Astrocyte (in vitro differentiated cells and primary cell): Measurements from ENCODE around the gene C2orf15. TPM values are rescaled to one million over a fixed set of nuclear protein-coding genes. Genes with fewer than 3 reads are reported as not detected.
"Not testable (repeated sequence)": the region's sequence is repeated elsewhere in the genome, so short reads cannot be mapped to it uniquely, and the experiment has no call there.

Source experiments
- DNase-seq: peaks from one replicate; pipeline ENCODE4 v3.0.0-alpha.2; 2010; ENCODE audit warnings: low read depth
- FAIRE-seq: peaks from 2 replicates; lab custom pipeline; 2011; peaks lifted over from hg19 to GRCh38; lab: Jason Lieb, UNC
- H2AFZ ChIP-seq: 2 replicates; pipeline ENCODE4 v1.6.0; 2012; ENCODE audit warnings: low read depth, low read length, inconsistent platforms
- H3K27ac ChIP-seq: 2 replicates; pipeline ENCODE4 v1.5.1; 2011; ENCODE audit warnings: low read depth, low read length, inconsistent platforms
- H3K27me3 ChIP-seq: 2 replicates; pipeline ENCODE4 v1.6.0; 2011; ENCODE audit warnings: low read length, inconsistent platforms; ENCODE audit not compliant: insufficient read depth
- H3K36me3 ChIP-seq: 2 replicates; pipeline ENCODE4 v1.5.1; 2011; ENCODE audit warnings: low read length, inconsistent platforms; ENCODE audit not compliant: insufficient read depth
- H3K4me1 ChIP-seq: 2 replicates; pipeline ENCODE4 v1.5.1; 2011; ENCODE audit warnings: low read length, inconsistent platforms; ENCODE audit not compliant: insufficient read depth
- H3K4me2 ChIP-seq: 2 replicates; pipeline ENCODE4 v1.6.0; 2012; ENCODE audit warnings: low read length, inconsistent platforms
- H3K4me3 ChIP-seq: 2 replicates; pipeline ENCODE4 v1.5.1; 2011; ENCODE audit warnings: low read depth, mild to moderate bottlenecking, low read length, inconsistent platforms; ENCODE audit not compliant: insufficient read depth
- H3K79me2 ChIP-seq: 2 replicates; pipeline ENCODE4 v1.6.0; 2012; ENCODE audit warnings: mild to moderate bottlenecking, low read length, inconsistent platforms; ENCODE audit not compliant: insufficient read depth
- H3K9ac ChIP-seq: 2 replicates; pipeline ENCODE4 v1.6.0; 2012; ENCODE audit warnings: mild to moderate bottlenecking, low read length, inconsistent platforms
- H3K9me3 ChIP-seq: 2 replicates; pipeline ENCODE4 v1.5.1; 2012; ENCODE audit warnings: low read depth, mild to moderate bottlenecking, low read length, inconsistent platforms; ENCODE audit not compliant: insufficient read depth
- H4K20me1 ChIP-seq: 2 replicates; pipeline ENCODE4 v1.6.0; 2012; ENCODE audit warnings: low read length, inconsistent platforms; ENCODE audit not compliant: insufficient read depth
- H3K27ac Mint-ChIP-seq: one replicate; pipeline ENCODE4 v1.8.0; 2021; ENCODE audit warnings: mild to moderate bottlenecking, mixed read lengths; ENCODE audit not compliant: unreplicated experiment
- H3K27me3 Mint-ChIP-seq: one replicate; pipeline ENCODE4 v1.8.0; 2021; ENCODE audit warnings: low read depth, mixed read lengths; ENCODE audit not compliant: unreplicated experiment
- H3K36me3 Mint-ChIP-seq: one replicate; pipeline ENCODE4 v1.8.0; 2021; ENCODE audit warnings: low read depth, mixed read lengths; ENCODE audit not compliant: unreplicated experiment
- H3K4me1 Mint-ChIP-seq: one replicate; pipeline ENCODE4 v1.8.0; 2021; ENCODE audit warnings: low read depth, mixed read lengths; ENCODE audit not compliant: unreplicated experiment
- H3K4me3 Mint-ChIP-seq: one replicate; pipeline ENCODE4 v1.8.0; 2021; ENCODE audit warnings: mild to moderate bottlenecking, moderate library complexity, mixed read lengths; ENCODE audit not compliant: unreplicated experiment
- H3K9me3 Mint-ChIP-seq: one replicate; pipeline ENCODE4 v1.8.0; 2021; ENCODE audit warnings: mild to moderate bottlenecking, mixed read lengths; ENCODE audit not compliant: unreplicated experiment
- CTCF ChIP-seq: IDR thresholded peaks from 2 replicates; pipeline ENCODE4 v1.5.1; 2011; ENCODE audit warnings: low read depth, mild to moderate bottlenecking, inconsistent platforms, low read length, moderate library complexity; ENCODE audit not compliant: insufficient read depth
- EZH2 ChIP-seq: IDR thresholded peaks from 2 replicates; pipeline ENCODE4 v1.6.1; 2012; ENCODE audit warnings: mild to moderate bottlenecking, low read length, inconsistent platforms; ENCODE audit not compliant: insufficient read depth
- total RNA-seq: library from RNA; stranded (reverse); gene quantifications from 2 replicates; pipeline ENCODE4 v1.2.1, GENCODE V29; 2021

Gene C2orf15
- total RNA-seq, 1 donor from 2014 or later = 0.59 TPM

GRCh38 chr2:99188357-99188756 lies 46.9 kb downstream of the C2orf15 start:
- H3K9me3 Mint-ChIP-seq = peaks cover 3% of the 10 kb centered on the region
- no peaks in the 10 kb centered on the region for H3K4me1 Mint-ChIP-seq

DNA sequence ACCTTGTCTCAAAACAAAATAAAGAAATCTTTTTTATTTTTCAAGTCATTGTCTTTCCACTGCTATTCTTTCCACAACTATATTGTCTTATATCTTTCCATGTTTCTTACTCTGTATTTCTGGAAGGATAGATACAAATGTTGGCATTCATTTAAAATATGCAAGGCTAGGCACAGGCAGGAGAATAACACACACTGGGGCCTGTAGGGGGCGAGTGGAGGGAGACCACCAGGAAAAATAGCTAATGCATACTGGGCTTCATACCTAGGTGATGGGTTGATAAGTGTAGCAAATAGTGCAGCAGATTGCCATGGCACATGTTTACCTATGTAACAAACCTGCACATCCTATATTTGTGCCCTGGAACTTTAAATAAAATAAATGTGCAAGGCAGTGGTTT lies 49.0 kb downstream of the C2orf15 start:
- no peak overlapping the region for H3K27ac Mint-ChIP-seq
- H3K27me3 Mint-ChIP-seq = no peaks in the 10 kb centered on the region
- no peaks in the 10 kb centered on the region for H3K9me3 ChIP-seq
- no peak overlapping the region for H3K4me2 ChIP-seq
- DNase-seq = no peak
- H3K9me3 Mint-ChIP-seq = peaks cover 3% of the 10 kb centered on the region
- peaks cover 15% of the 10 kb centered on the region for H3K36me3 ChIP-seq
- H3K4me3 ChIP-seq = no peak overlapping the region
- no peaks in the 10 kb centered on the region for H3K27me3 ChIP-seq
- H4K20me1 ChIP-seq = peaks cover 15% of the 10 kb centered on the region
- no peak overlapping the region for H2AFZ ChIP-seq
- no peak overlapping the region for H3K27ac ChIP-seq
- H3K36me3 Mint-ChIP-seq = peaks cover 7% of the 10 kb centered on the region
- no peaks in the 10 kb centered on the region for H3K4me1 ChIP-seq
- no peak for TF ChIP-seq EZH2
- TF ChIP-seq CTCF = peak; percentile 20
- no peak overlapping the region for H3K4me3 Mint-ChIP-seq
- H3K9ac ChIP-seq = no peak overlapping the region
- no peak for FAIRE-seq
- peaks cover 43% of the 10 kb centered on the region for H3K79me2 ChIP-seq
- H3K4me1 Mint-ChIP-seq = no peaks in the 10 kb centered on the region

More at GRCh38 chr2:99188357-99188756, 46.9 kb downstream of the C2orf15 start:
- no peak overlapping the region for H3K4me3 ChIP-seq
- Mint-ChIP-seq H3K27me3 (no peaks in the 10 kb centered on the region), H3K36me3 (peaks cover 7% of the 10 kb centered on the region), H3K4me3 (no peak overlapping the region), H3K27ac (no peak overlapping the region)
- H2AFZ ChIP-seq = no peak overlapping the region
- H3K9ac ChIP-seq = no peak overlapping the region
- peaks cover 26% of the 10 kb centered on the region for H4K20me1 ChIP-seq
- DNase-seq (no peak), FAIRE-seq (no peak)
- H3K9me3 ChIP-seq = no peaks in the 10 kb centered on the region
- H3K4me1 ChIP-seq = no peaks in the 10 kb centered on the region
- H3K27me3 ChIP-seq = no peaks in the 10 kb centered on the region
- peaks cover 65% of the 10 kb centered on the region for H3K79me2 ChIP-seq
- no peak overlapping the region for H3K4me2 ChIP-seq
- peaks cover 9% of the 10 kb centered on the region for H3K36me3 ChIP-seq
- TF ChIP-seq EZH2 (no peak), CTCF (no peak)
- no peak overlapping the region for H3K27ac ChIP-seq

GRCh38 chr2:99192364-99192763 lies 50.9 kb downstream of the C2orf15 start:
- H3K4me3 ChIP-seq, H3K4me2 ChIP-seq, H3K9ac ChIP-seq, H3K4me3 Mint-ChIP-seq, H3K4me1 Mint-ChIP-seq, DNase-seq, H3K27ac Mint-ChIP-seq, FAIRE-seq, H3K9me3 Mint-ChIP-seq, H3K9me3 ChIP-seq, H3K27ac ChIP-seq, H3K27me3 ChIP-seq, H3K4me1 ChIP-seq, H3K27me3 Mint-ChIP-seq, H2AFZ ChIP-seq: not testable (repeated sequence)
- Histone ChIP-seq H4K20me1 (peaks cover 10% of the 10 kb centered on the region), H3K36me3 (peaks cover 22% of the 10 kb centered on the region), H3K79me2 (peaks cover 25% of the 10 kb centered on the region)
- peaks cover 12% of the 10 kb centered on the region for H3K36me3 Mint-ChIP-seq
